ENCODE data around the gene PRKCZ. TPM values are rescaled to one million over a fixed set of nuclear protein-coding genes. Genes with fewer than 3 reads are reported as not detected.

The PRKCZ gene
- polyA plus RNA-seq, 3 donors, result 0.74 to 1.9 (median 1.4) TPM

DNA sequence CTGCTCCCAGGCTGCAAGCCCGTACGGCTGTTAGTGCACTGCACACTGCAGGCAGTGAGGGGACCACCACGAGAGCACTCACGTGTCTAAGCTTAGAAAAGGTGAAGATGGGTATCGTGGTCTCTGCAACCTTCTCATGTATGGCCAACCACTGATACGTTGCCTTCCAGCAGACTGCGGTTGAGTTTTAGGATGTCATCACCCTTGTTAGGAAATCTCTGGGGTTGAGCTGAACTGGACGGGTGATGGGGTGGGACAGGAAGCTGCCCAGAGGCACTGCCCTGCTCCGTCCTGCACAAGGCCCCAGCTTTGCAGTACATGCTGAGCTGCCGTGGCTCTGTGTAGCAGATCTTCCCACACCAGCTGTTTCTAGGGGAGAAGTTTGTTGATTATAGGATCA, 101.0 kb downstream of the PRKCZ start:
- Histone ChIP-seq H3K4me3 (replicated peaks in 1 of 3; ENCODE audit: low read depth in 2 of 3, low read length in 3 of 3) (peak overlapping the region in 2 of 3 experiments; percentile 14 to 53), H3K4me2 (replicated peaks; ENCODE audit: extremely low read depth, low read length, poor library complexity, severe bottlenecking) (peak overlapping the region; percentile 38), H4K20me1 (ENCODE audit: insufficient read depth, low read length) (no peaks in the 10 kb centered on the region), H3K27ac (ENCODE audit: low read depth in 1 of 2, low read length in 2 of 2) (peak overlapping the region; percentile 99), H3K36me3 (replicated peaks in 1 of 2; ENCODE audit: control insufficient read depth in 1 of 2, insufficient read depth in 2 of 2, low read length in 2 of 2) (no peaks in the 10 kb centered on the region), H3K79me2 (ENCODE audit: insufficient read depth, low read length) (peaks cover 4% of the 10 kb centered on the region), H2AFZ (ENCODE audit: insufficient read depth, low read depth, low read length, poor library complexity, severe bottlenecking) (no peak overlapping the region), H3K9me3 (replicated peaks in 1 of 2; ENCODE audit: control insufficient read depth in 1 of 2, insufficient read depth in 1 of 2, low read length in 2 of 2) (no peaks in the 10 kb centered on the region), H3K9ac (ENCODE audit: insufficient read depth, low read length, poor library complexity, severe bottlenecking) (peak overlapping the region; percentile 73), H3K27me3 (ENCODE audit: control insufficient read depth in 2 of 2, insufficient read depth in 2 of 2, low read length in 2 of 2) (no peaks in the 10 kb centered on the region), H3K4me1 (ENCODE audit: control insufficient read depth in 1 of 2, insufficient read depth in 2 of 2, low read length in 2 of 2) (peaks cover 71 to 79% of the 10 kb centered on the region in 2 donors)
- Mint-ChIP-seq H3K4me1 (peaks cover 5% of the 10 kb centered on the region), H3K9me3 (peaks cover 0 to 6% (median 0%) of the 10 kb centered on the region in 7 donors), H3K27me3 (ENCODE audit: low read depth in 3 of 3) (peaks cover 0 to 3% (median 2%) of the 10 kb centered on the region in 3 donors), H3K4me3 (peak overlapping the region; percentile 58 to 77), H3K36me3 (peaks cover 10 to 12% of the 10 kb centered on the region in 2 donors), H3K27ac (no peak overlapping the region)
- intact Hi-C loops (cut with micrococcal nuclease), result no loop called here
- DNase-seq, result peak; percentile 91 to 95 (median 94)
- TF ChIP-seq, protein P1, sequence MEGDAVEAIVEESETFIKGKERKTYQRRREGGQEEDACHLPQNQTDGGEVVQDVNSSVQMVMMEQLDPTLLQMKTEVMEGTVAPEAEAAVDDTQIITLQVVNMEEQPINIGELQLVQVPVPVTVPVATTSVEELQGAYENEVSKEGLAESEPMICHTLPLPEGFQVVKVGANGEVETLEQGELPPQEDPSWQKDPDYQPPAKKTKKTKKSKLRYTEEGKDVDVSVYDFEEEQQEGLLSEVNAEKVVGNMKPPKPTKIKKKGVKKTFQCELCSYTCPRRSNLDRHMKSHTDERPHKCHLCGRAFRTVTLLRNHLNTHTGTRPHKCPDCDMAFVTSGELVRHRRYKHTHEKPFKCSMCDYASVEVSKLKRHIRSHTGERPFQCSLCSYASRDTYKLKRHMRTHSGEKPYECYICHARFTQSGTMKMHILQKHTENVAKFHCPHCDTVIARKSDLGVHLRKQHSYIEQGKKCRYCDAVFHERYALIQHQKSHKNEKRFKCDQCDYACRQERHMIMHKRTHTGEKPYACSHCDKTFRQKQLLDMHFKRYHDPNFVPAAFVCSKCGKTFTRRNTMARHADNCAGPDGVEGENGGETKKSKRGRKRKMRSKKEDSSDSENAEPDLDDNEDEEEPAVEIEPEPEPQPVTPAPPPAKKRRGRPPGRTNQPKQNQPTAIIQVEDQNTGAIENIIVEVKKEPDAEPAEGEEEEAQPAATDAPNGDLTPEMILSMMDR (IDR thresholded peaks at IDR 0.05), result no peak
- 0% methylated on average over 5 of the region's 10 CpGs for WGBS (ENCODE audit: insufficient coverage)

GRCh38 chr1:2151911-2152310, 101.7 kb downstream of the PRKCZ start:
- H3K36me3 ChIP-seq (replicated peaks in 1 of 2; ENCODE audit: control insufficient read depth in 1 of 2, insufficient read depth in 2 of 2, low read length in 2 of 2), result no peaks in the 10 kb centered on the region
- peak overlapping the region; percentile 38 for H3K4me2 ChIP-seq (replicated peaks; ENCODE audit: extremely low read depth, low read length, poor library complexity, severe bottlenecking)
- H3K9me3 Mint-ChIP-seq, result peaks cover 0 to 6% (median 0%) of the 10 kb centered on the region in 7 donors
- 94% methylated on average over 3 of the region's 6 CpGs for WGBS (ENCODE audit: insufficient coverage)
- intact Hi-C loops (cut with micrococcal nuclease), result no loop called here
- H3K27ac Mint-ChIP-seq, result no peak overlapping the region
- H3K36me3 Mint-ChIP-seq, result peaks cover 12% of the 10 kb centered on the region in 2 donors
- peaks cover 65 to 72% of the 10 kb centered on the region in 2 donors for H3K4me1 ChIP-seq (ENCODE audit: control insufficient read depth in 1 of 2, insufficient read depth in 2 of 2, low read length in 2 of 2)
- H3K4me3 ChIP-seq (replicated peaks in 1 of 3; ENCODE audit: low read depth in 2 of 3, low read length in 3 of 3), result peak overlapping the region in 1 of 3 experiments; percentile 53
- H3K4me1 Mint-ChIP-seq, result peaks cover 5% of the 10 kb centered on the region
- H3K9ac ChIP-seq (ENCODE audit: insufficient read depth, low read length, poor library complexity, severe bottlenecking), result peak overlapping the region; percentile 73
- H2AFZ ChIP-seq (ENCODE audit: insufficient read depth, low read depth, low read length, poor library complexity, severe bottlenecking), result no peak overlapping the region
- no peaks in the 10 kb centered on the region for H3K27me3 ChIP-seq (ENCODE audit: control insufficient read depth in 2 of 2, insufficient read depth in 2 of 2, low read length in 2 of 2)
- H4K20me1 ChIP-seq (ENCODE audit: insufficient read depth, low read length), result no peaks in the 10 kb centered on the region
- peak overlapping the region in 1 of 2 donors; percentile 58 for H3K4me3 Mint-ChIP-seq
- TF ChIP-seq, protein P1 (IDR thresholded peaks at IDR 0.05), result no peak
- peak overlapping the region; percentile 99 for H3K27ac ChIP-seq (ENCODE audit: low read depth in 1 of 2, low read length in 2 of 2)
- DNase-seq, result peak in 2 of 3 donors; percentile 45 to 51
- no peaks in the 10 kb centered on the region for H3K9me3 ChIP-seq (replicated peaks in 1 of 2; ENCODE audit: control insufficient read depth in 1 of 2, insufficient read depth in 1 of 2, low read length in 2 of 2)
- peaks cover 0 to 4% (median 2%) of the 10 kb centered on the region in 3 donors for H3K27me3 Mint-ChIP-seq (ENCODE audit: low read depth in 3 of 3)
- H3K79me2 ChIP-seq (ENCODE audit: insufficient read depth, low read length), result peaks cover 4% of the 10 kb centered on the region
